LNCAP (cell line): ENCODE measurements around the gene GDAP1L1.

Experiments used
- TF ChIP-seq, protein P1 (sequence below): fragments of 450-650 bp; IDR thresholded peaks from 2 replicates; pipeline ENCODE4 v1.5.1; 2017; ENCODE audit warnings: mild to moderate bottlenecking

The GDAP1L1 gene

DNA sequence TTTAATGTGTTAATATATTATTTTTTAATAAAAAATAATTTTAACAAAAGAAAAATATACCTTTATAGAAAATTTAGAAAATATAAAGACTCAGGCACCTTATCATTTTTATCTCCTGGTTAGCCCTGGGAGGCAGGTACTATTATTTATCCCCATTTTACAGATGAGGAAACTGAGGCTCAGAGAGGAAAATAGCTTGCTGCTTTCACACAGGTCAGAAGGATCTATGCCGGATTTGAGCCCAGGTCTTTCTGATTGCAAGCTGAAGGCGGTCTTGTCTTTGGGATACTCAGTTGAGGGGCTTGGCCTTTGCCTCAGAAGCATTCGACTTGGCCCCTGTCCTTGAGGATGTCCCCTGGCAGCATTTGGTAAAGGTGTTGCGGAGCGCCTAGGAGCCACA, 25.1 kb upstream of the GDAP1L1 start:
- TF ChIP-seq, protein P1, sequence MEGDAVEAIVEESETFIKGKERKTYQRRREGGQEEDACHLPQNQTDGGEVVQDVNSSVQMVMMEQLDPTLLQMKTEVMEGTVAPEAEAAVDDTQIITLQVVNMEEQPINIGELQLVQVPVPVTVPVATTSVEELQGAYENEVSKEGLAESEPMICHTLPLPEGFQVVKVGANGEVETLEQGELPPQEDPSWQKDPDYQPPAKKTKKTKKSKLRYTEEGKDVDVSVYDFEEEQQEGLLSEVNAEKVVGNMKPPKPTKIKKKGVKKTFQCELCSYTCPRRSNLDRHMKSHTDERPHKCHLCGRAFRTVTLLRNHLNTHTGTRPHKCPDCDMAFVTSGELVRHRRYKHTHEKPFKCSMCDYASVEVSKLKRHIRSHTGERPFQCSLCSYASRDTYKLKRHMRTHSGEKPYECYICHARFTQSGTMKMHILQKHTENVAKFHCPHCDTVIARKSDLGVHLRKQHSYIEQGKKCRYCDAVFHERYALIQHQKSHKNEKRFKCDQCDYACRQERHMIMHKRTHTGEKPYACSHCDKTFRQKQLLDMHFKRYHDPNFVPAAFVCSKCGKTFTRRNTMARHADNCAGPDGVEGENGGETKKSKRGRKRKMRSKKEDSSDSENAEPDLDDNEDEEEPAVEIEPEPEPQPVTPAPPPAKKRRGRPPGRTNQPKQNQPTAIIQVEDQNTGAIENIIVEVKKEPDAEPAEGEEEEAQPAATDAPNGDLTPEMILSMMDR: no peak

DNA sequence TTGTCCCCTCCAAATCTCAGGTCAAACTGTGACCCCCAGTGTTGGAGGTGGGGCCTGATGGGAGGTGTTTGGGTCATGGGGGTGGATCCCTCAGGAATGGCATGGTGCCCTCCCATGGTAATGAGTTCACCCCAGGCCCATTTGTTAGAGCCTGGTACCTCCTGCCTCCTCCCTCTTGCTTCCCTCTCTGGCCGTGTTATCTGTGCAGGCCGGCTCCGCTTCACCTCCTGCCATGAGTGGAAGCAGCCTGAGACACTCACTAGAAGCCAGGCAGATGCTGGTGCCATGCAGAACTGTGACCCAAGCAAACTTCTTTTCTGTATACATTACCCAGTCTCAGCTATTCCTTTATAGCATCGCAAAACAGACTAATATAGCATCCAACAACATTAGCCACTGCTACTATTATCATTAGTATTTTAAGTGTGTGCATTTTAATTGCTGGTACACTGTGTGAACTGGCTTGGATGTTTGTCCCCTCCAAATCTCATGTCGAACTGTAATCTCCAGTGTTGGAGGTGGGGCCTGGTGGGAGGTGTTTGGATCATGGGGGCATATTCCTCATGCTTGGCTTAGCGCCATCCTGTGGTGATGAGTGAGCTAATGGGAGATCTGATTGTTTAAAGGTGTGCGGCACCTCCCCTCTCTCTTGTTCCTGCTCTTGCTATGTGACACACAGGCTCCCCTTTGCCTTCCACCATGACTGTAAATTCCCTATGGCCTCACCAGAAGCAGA, 24.3 kb upstream of the GDAP1L1 start:
- TF ChIP-seq, protein P1: no peak

DNA sequence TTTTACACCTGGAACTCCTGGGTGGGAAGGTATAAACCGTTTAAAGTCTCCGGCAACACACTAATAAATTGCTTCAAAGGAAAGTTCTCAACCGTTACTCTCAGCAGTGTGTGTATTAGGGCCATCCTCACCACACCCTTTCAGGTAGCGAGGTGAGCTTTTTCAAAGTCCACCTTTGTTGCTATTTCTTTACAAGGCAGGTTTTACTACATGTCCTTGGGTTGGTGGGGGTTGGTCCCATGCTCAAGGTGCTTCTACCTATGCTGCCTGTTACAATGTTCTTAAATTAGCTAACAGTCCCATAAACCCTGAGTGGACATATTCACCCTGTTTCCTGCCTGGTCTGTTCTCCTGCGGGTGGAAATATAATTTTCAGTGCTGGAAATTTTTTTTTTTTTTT, 23.4 kb upstream of the GDAP1L1 start:
- TF ChIP-seq, protein P1: no peak

DNA sequence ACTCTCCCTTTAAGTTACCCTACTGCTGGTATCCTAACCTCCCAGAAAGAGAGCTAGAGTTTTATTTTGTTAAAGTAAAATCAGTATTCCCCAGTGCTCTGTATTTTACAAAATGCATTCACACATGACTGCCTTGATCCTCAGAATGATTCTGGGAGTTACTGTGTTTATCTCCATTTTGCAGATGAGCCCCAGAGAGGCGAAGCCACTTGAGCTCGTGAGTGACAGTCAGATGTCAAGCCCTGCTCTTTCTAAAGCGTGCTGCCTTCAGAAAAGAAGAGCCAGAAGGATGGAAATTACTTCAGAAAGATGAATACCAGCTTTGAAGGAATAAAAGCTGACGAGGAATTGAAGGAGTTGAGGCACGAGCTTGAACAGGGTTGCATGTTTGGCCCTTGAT, 22.5 kb upstream of the GDAP1L1 start:
- TF ChIP-seq, protein P1: no peak

DNA sequence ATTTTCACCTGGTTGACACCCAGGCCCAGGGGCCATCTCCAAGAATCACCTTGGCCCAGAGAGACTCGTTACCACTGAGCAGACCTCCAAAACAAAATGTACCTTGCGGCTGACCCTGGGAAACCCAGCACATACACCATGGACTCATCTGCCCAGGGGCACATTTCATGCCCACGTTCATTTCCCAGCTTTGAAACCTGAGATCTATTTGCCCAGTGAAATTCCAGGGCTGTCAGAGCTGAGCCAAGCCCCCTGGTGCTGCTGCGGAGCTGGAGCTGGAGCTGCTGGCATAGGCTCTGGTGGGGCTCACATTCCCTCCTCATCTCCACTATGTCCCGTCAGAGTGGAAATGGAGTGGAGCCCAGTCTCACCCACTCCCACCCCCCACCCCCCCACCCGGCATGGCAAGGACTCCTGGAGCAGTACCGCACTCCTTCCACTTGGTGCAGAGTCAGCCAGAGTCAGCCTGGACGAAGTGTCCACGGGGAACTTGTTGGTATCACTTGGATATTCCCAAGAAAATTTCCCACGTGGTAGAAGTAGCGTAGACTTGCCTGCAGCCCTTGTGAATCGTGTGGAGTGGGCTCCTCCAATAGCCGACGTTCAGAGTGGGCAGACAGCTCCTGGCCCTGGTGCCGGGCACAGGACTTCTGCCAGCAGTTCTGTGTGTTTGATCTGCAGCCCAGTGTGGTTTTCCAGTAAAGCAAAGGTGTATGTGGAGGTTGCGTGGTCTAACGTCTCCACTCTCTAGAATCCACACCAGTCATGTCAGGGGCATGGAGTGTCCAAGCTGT, 18.4 kb upstream of the GDAP1L1 start:
- TF ChIP-seq, protein P1: no peak

DNA sequence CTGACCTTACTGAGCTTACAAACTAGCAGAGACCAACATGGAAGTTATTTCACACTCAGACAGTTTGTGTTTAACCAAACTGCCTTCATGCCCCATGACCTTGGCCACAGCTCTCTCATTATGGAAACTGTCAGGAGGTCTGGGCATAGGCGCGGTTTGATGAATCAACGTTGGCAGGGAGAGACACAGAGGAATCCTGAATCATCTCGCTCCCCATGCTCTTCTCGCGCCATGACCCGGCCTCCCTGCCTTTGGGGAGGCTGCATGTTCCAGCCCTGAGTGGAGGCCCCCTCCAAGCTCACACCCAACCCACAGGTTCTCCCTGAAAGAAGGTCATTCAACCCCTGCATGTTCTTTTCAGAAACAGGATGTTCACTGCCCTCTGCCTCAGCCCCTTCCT, 15.9 kb upstream of the GDAP1L1 start:
- TF ChIP-seq, protein P1: no peak

DNA sequence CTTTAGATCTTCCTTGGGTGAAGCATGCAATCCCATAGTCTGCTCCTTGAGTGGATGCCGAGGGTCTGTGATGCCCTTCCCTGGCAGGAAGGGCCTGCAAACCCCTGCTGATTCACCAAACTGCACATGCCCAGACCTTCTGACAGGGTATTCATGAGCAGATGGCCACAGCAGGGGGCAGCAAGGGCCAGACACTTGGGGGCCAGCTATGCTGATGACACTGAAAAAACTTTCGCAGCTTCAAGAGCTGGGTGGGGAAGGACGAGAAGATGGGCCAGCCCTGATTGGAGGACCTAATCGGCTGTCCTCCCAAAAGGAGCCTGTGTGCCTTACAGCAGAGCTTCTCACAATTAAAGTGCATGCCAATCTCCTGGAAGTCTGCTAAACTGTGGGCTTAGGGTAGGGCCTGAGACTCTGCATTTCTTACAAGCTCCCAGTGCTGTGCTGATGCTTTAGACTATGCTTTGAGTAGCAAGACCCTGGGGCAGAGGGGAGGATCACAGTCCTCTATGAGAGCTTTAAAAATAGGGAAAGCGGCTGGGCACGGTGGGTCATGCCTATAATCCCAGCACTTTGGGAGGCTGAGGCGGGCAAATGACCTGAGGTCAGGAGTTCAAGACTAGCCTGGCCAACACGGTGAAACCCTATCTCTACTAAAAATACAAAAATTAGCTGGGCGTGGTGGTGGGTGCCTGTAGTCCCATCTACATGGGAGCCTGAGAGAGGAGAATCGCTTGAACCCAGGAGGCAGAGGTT, 15.2 kb upstream of the GDAP1L1 start:
- TF ChIP-seq, protein P1: no peak
